MCF 10A (cell line): ENCODE measurements around the gene GSE1. TPM values are rescaled to one million over a fixed set of nuclear protein-coding genes. Genes with fewer than 3 reads are reported as not detected.

ENCODE experiments used
- BruUV-seq: library from RNA; stranded (reverse); fragments of 400-500 nt; replicated peaks from 2 replicates; lab custom pipeline; 2021; lab: Mats Ljungman, UMichigan
- CTCF ChIA-PET: fragments of 300-600 bp; sonication (Branson Sonifier 250); formaldehyde crosslinking; extraction: SDS; loops from one replicate; lab custom pipeline; 2021; ENCODE audit warnings: antibody characterized with exemption, inconsistent platforms; lab: Yijun Ruan, JAX
- POLR2A ChIA-PET: fragments of 300-600, 350-650 bp; sonication (Branson Sonifier 250); formaldehyde crosslinking; extraction: SDS; loops from one replicate; lab custom pipeline; 2020; ENCODE audit warnings: antibody characterized with exemption, inconsistent platforms; lab: Yijun Ruan, JAX
- DNase-seq: peaks from one replicate; pipeline ENCODE4 v3.0.0-alpha.2; 2018; ENCODE audit not compliant: unreplicated experiment
- H3K27ac Mint-ChIP-seq: one replicate; pipeline ENCODE4 v1.8.0; 2022; ENCODE audit warnings: mild to moderate bottlenecking, low read depth, mixed read lengths; ENCODE audit not compliant: unreplicated experiment
- H3K27me3 Mint-ChIP-seq: one replicate; pipeline ENCODE4 v1.8.0; 2022; ENCODE audit warnings: mixed read lengths; ENCODE audit not compliant: insufficient read depth, unreplicated experiment
- H3K36me3 Mint-ChIP-seq: one replicate; pipeline ENCODE4 v1.8.0; 2022; ENCODE audit warnings: mild to moderate bottlenecking, moderate library complexity, mixed read lengths; ENCODE audit not compliant: insufficient read depth, unreplicated experiment
- H3K4me1 Mint-ChIP-seq: one replicate; pipeline ENCODE4 v1.8.0; 2022; ENCODE audit warnings: mixed read lengths; ENCODE audit not compliant: insufficient read depth, unreplicated experiment
- H3K4me3 Mint-ChIP-seq: one replicate; pipeline ENCODE4 v1.8.0; 2022; ENCODE audit warnings: mild to moderate bottlenecking, moderate library complexity, mixed read lengths; ENCODE audit not compliant: unreplicated experiment
- H3K9me3 Mint-ChIP-seq: one replicate; pipeline ENCODE4 v1.8.0; 2022; ENCODE audit warnings: mixed read lengths; ENCODE audit not compliant: unreplicated experiment
- intact Hi-C: fragments of 100-400 bp; cut with micrococcal nuclease; formaldehyde crosslinking; loops from 2 replicates; pipeline ENCODE4 v1.14.1; 2022
- total RNA-seq: library from RNA; stranded (reverse); gene quantifications from 2 replicates; pipeline ENCODE4 v1.2.3, GENCODE V29; 2022
- TF ChIP-seq, protein P1 (sequence below): fragments of 200-600 bp; IDR thresholded peaks from one replicate; pipeline ENCODE4 v1.8.0; 2022; ENCODE audit warnings: antibody characterized with exemption, mild to moderate bottlenecking; ENCODE audit not compliant: unreplicated experiment

GSE1 gene
- total RNA-seq, 1 experiment from 2014 or later = 52.9 TPM

DNA sequence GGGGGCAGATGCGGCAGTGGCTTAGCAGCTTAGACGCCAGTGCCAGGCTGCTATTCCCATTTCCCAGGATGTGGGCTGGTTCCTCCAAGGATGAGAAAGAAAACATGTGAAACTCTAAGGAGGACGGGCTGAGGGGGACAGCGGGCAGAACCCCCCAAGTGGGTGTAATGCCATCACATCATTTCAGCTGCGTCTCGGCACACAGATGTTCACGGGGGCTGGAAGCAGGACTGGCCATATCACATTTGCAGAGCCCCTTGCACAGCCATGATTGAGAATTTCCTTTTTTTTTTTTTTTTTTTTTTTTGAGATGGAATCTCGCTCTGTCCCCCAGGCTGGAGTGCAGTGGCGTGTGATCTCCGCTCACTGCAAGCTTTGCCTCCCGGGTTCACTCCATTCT, 90.9 kb downstream of the GSE1 start:
- TF ChIP-seq, protein P1, sequence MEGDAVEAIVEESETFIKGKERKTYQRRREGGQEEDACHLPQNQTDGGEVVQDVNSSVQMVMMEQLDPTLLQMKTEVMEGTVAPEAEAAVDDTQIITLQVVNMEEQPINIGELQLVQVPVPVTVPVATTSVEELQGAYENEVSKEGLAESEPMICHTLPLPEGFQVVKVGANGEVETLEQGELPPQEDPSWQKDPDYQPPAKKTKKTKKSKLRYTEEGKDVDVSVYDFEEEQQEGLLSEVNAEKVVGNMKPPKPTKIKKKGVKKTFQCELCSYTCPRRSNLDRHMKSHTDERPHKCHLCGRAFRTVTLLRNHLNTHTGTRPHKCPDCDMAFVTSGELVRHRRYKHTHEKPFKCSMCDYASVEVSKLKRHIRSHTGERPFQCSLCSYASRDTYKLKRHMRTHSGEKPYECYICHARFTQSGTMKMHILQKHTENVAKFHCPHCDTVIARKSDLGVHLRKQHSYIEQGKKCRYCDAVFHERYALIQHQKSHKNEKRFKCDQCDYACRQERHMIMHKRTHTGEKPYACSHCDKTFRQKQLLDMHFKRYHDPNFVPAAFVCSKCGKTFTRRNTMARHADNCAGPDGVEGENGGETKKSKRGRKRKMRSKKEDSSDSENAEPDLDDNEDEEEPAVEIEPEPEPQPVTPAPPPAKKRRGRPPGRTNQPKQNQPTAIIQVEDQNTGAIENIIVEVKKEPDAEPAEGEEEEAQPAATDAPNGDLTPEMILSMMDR = no peak
- Mint-ChIP-seq H3K9me3 (no peaks in the 10 kb centered on the region), H3K27me3 (no peaks in the 10 kb centered on the region), H3K36me3 (peaks cover 18% of the 10 kb centered on the region), H3K27ac (no peak overlapping the region), H3K4me3 (no peak overlapping the region), H3K4me1 (no peaks in the 10 kb centered on the region)
- ChIA-PET POLR2A (no interaction called here), CTCF (interaction anchor here (0.6 kb wide), 1 partner anchor 58 kb away, joined by 3 read pairs; no protein-coding TSS in a partner anchor)
- no TSS peak for BruUV-seq
- DNase-seq = no peak
- intact Hi-C loops = no loop called here

GRCh38 chr16:85704900-85705846, 92.1 kb downstream of the GSE1 start:
- Mint-ChIP-seq H3K9me3 (no peaks in the 10 kb centered on the region), H3K27ac (no peak overlapping the region), H3K4me3 (no peak overlapping the region), H3K4me1 (no peaks in the 10 kb centered on the region), H3K27me3 (no peaks in the 10 kb centered on the region), H3K36me3 (peaks cover 18% of the 10 kb centered on the region)
- POLR2A ChIA-PET = interaction anchor here (0.7 kb wide), 1 partner anchor 11 kb away, joined by 3 read pairs; no protein-coding TSS in a partner anchor
- intact Hi-C loops = no loop called here
- CTCF ChIA-PET = interaction anchor here (1.8 kb wide), 1 partner anchor 13 kb away, joined by 10 read pairs; no protein-coding TSS in a partner anchor
- no TSS peak for BruUV-seq
- TF ChIP-seq, protein P1 = no peak
- DNase-seq = no peak

GRCh38 chr16:85706449-85707034, 93.4 kb downstream of the GSE1 start:
- ChIA-PET CTCF (interaction anchor here (1.8 kb wide), 1 partner anchor 11 kb away, joined by 10 read pairs; no protein-coding TSS in a partner anchor), POLR2A (no interaction called here)
- Mint-ChIP-seq H3K4me3 (no peak overlapping the region), H3K4me1 (peaks cover 4% of the 10 kb centered on the region), H3K27ac (no peak overlapping the region), H3K9me3 (no peaks in the 10 kb centered on the region), H3K27me3 (no peaks in the 10 kb centered on the region), H3K36me3 (peaks cover 30% of the 10 kb centered on the region)
- TF ChIP-seq, protein P1 = no peak
- intact Hi-C loops = no loop called here
- DNase-seq = no peak
- no TSS peak for BruUV-seq

GRCh38 chr16:85707528-85708095, 94.5 kb downstream of the GSE1 start:
- intact Hi-C loops = no loop called here
- TF ChIP-seq, protein P1 = no peak
- H3K27me3 Mint-ChIP-seq = no peaks in the 10 kb centered on the region
- DNase-seq = no peak
- H3K4me1 Mint-ChIP-seq = peaks cover 4% of the 10 kb centered on the region
- CTCF ChIA-PET = no interaction called here
- TSS peak; percentile 74 for BruUV-seq
- POLR2A ChIA-PET = no interaction called here
- no peaks in the 10 kb centered on the region for H3K9me3 Mint-ChIP-seq
- no peak overlapping the region for H3K27ac Mint-ChIP-seq
- no peak overlapping the region for H3K4me3 Mint-ChIP-seq
- peaks cover 26% of the 10 kb centered on the region for H3K36me3 Mint-ChIP-seq
